Stimulated activated naive CD8-positive, alpha-beta T cell treated with anti-CD3 and anti-CD28 coated beads, Interleukin-15, Interleukin-2, amounts not matched to agents 100 U/mL and 50 U/mL, for 24 hours (primary cell): ENCODE results near the gene SYTL2.

Source experiments
- ATAC-seq: fragments of 150-1000 bp; cut with Tn5 transposase; one replicate; pipeline ENCODE4 v1.10.0; 2021
- DNase-seq: peaks from one replicate; pipeline ENCODE4 v3.0.0; 2021

The SYTL2 gene

DNA sequence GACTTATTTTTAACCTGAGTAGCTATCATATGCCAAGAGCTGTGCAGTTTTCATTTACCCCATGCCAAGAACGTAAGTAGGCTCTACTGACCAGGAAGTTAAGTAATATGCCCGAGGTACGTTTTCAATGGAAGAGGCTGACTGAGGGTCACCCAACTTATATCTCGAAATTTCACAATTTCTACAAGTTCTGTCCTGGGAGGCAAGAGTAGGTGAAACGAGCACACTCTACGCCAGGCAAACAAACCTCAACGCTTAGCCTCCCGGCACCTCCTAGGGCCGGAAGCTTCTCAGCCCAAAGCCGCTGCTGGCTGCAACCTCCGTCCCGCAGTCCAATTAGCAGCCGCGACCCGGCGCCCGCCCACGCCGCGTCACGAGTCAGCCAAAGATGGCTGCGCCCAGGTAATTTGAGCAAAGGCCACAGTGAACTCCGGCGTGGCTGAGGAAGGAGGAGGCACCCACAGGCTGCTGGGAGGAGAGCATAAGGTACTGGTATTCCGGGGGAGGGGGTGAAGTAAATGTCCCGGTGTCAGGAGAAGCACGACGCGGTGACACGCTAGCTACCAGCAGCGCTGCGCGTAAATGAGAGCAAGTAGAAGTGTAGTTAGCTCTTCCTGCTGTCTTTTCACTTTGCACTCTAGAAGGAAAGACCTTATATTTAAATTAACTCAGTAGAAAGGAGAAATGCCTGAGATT lies 163.2 kb downstream of the SYTL2 start, which contains the start of gene TMEM126A:
Gene TMEM126A, plus strand, starts transcription at position 364 of the 696 bp plus-strand sequence. CDS start 2,289 bp downstream, outside the sequence.
- DNase-seq: peak; percentile 94
- peak; percentile 99 for ATAC-seq

DNA sequence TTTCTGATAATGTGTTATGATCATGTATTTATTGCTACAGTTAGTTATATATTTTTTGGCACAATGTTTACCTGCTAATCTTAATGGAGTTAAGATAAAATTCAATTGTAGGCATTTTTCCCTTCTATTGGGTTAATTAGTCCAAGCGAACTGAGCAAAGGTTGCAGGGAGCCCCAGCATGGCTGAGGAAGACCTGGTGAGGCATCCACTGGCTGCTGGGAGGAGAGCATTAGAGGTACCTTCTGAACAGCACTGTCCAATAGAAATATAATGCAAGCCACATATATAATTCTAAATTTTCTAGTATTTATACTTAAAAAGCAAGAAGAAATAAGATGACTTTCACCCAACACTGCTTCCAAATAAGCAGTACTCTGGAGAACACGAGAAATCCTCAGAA lies 163.9 kb downstream of the SYTL2 start:
- DNase-seq: no peak
- ATAC-seq: no peak
